ENCODE measurements around the gene ZNF221. TPM values are rescaled to one million over a fixed set of nuclear protein-coding genes. Genes with fewer than 3 reads are reported as not detected.
A peak's percentile ranks its signal among the peaks of the same experiment; 100 is the strongest.

Gene ZNF221
- total and polyA plus RNA-seq, 4 donors = 0.30 to 3.5 (median 1.7) TPM

DNA sequence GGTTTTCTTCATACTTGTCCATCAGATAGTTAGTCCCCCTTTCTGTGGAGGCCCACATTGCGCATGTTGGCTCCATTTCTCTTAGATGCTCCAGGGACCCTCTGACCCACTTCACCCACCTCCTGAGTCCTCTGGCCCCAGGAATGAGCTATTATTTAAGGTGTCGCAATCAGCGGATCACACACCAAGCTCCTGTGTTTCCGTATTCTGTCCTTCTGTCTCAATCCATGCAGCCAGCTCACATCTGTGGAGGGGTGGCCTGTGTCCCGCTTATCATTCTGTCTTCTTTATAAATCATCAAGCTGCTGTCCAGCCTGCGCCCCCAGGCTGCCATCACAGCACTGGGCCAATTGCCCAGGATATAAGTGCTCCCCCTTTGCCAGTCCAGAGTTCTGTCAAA is 56.4 kb downstream of the ZNF221 start:
- DNase-seq (ENCODE audit: low spot score) = no peak
- WGBS = 98% methylated on average over 6 of the region's 6 CpGs
- H3K9ac ChIP-seq (ENCODE audit: low read depth in 1 of 2, low read length in 2 of 2) = no peak overlapping the region
- H3K36me3 ChIP-seq (ENCODE audit: control insufficient read depth in 4 of 4, insufficient read depth in 3 of 4, low read depth in 1 of 4, low read length in 3 of 4) = peaks cover 18 to 58% (median 55%) of the 10 kb centered on the region in 4 donors
- no peak for TF ChIP-seq TAF1 (conservative IDR thresholded peaks at IDR 0.05)
- TF ChIP-seq EGR1 (IDR thresholded peaks at IDR 0.05; ENCODE audit: low read depth in 2 of 2) = no peak
- TF ChIP-seq, protein P1, sequence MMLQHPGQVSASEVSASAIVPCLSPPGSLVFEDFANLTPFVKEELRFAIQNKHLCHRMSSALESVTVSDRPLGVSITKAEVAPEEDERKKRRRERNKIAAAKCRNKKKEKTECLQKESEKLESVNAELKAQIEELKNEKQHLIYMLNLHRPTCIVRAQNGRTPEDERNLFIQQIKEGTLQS (IDR thresholded peaks at IDR 0.05) = no peak
- no peak for TF ChIP-seq FOXA1 (IDR thresholded peaks at IDR 0.05)
- no peak for TF ChIP-seq SP1 (IDR thresholded peaks at IDR 0.05)
- no peak for TF ChIP-seq JUND (IDR thresholded peaks at IDR 0.05)
- no peak for TF ChIP-seq HNF4G (IDR thresholded peaks at IDR 0.05)
- TF ChIP-seq, protein P2, sequence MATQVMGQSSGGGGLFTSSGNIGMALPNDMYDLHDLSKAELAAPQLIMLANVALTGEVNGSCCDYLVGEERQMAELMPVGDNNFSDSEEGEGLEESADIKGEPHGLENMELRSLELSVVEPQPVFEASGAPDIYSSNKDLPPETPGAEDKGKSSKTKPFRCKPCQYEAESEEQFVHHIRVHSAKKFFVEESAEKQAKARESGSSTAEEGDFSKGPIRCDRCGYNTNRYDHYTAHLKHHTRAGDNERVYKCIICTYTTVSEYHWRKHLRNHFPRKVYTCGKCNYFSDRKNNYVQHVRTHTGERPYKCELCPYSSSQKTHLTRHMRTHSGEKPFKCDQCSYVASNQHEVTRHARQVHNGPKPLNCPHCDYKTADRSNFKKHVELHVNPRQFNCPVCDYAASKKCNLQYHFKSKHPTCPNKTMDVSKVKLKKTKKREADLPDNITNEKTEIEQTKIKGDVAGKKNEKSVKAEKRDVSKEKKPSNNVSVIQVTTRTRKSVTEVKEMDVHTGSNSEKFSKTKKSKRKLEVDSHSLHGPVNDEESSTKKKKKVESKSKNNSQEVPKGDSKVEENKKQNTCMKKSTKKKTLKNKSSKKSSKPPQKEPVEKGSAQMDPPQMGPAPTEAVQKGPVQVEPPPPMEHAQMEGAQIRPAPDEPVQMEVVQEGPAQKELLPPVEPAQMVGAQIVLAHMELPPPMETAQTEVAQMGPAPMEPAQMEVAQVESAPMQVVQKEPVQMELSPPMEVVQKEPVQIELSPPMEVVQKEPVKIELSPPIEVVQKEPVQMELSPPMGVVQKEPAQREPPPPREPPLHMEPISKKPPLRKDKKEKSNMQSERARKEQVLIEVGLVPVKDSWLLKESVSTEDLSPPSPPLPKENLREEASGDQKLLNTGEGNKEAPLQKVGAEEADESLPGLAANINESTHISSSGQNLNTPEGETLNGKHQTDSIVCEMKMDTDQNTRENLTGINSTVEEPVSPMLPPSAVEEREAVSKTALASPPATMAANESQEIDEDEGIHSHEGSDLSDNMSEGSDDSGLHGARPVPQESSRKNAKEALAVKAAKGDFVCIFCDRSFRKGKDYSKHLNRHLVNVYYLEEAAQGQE (IDR thresholded peaks at IDR 0.05) = no peak
- TF ChIP-seq, protein P3, sequence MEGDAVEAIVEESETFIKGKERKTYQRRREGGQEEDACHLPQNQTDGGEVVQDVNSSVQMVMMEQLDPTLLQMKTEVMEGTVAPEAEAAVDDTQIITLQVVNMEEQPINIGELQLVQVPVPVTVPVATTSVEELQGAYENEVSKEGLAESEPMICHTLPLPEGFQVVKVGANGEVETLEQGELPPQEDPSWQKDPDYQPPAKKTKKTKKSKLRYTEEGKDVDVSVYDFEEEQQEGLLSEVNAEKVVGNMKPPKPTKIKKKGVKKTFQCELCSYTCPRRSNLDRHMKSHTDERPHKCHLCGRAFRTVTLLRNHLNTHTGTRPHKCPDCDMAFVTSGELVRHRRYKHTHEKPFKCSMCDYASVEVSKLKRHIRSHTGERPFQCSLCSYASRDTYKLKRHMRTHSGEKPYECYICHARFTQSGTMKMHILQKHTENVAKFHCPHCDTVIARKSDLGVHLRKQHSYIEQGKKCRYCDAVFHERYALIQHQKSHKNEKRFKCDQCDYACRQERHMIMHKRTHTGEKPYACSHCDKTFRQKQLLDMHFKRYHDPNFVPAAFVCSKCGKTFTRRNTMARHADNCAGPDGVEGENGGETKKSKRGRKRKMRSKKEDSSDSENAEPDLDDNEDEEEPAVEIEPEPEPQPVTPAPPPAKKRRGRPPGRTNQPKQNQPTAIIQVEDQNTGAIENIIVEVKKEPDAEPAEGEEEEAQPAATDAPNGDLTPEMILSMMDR (IDR thresholded peaks at IDR 0.05; ENCODE audit: low read depth, low read length, missing input control) = no peak
- TF ChIP-seq NR2F2 (IDR thresholded peaks at IDR 0.05) = no peak
- TF ChIP-seq YY1 (IDR thresholded peaks at IDR 0.05) = no peak
- TF ChIP-seq RAD21 (IDR thresholded peaks at IDR 0.05) = no peak
- no peak for TF ChIP-seq HNF4A (conservative IDR thresholded peaks at IDR 0.05)
- TF ChIP-seq, protein P4, sequence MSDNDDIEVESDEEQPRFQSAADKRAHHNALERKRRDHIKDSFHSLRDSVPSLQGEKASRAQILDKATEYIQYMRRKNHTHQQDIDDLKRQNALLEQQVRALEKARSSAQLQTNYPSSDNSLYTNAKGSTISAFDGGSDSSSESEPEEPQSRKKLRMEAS (IDR thresholded peaks at IDR 0.05) = no peak
- TF ChIP-seq GABPA (IDR thresholded peaks at IDR 0.05 in 1 of 2, conservative IDR thresholded peaks at IDR 0.05 in 1 of 2) = no peak
- TF ChIP-seq RXRA (IDR thresholded peaks at IDR 0.05) = no peak
- TF ChIP-seq, protein P5, sequence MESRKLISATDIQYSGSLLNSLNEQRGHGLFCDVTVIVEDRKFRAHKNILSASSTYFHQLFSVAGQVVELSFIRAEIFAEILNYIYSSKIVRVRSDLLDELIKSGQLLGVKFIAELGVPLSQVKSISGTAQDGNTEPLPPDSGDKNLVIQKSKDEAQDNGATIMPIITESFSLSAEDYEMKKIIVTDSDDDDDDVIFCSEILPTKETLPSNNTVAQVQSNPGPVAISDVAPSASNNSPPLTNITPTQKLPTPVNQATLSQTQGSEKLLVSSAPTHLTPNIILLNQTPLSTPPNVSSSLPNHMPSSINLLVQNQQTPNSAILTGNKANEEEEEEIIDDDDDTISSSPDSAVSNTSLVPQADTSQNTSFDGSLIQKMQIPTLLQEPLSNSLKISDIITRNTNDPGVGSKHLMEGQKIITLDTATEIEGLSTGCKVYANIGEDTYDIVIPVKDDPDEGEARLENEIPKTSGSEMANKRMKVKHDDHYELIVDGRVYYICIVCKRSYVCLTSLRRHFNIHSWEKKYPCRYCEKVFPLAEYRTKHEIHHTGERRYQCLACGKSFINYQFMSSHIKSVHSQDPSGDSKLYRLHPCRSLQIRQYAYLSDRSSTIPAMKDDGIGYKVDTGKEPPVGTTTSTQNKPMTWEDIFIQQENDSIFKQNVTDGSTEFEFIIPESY (IDR thresholded peaks at IDR 0.05) = no peak
- TF ChIP-seq FOXA2 (IDR thresholded peaks at IDR 0.05) = no peak
- H3K4me1 ChIP-seq (ENCODE audit: control insufficient read depth in 4 of 4, insufficient read depth in 4 of 4, low read length in 3 of 4) = peaks cover 1 to 10% (median 9%) of the 10 kb centered on the region in 4 donors
- no peak overlapping the region for H3K27ac ChIP-seq (ENCODE audit: low read depth in 1 of 2, low read length in 2 of 2)
- H3K4me3 ChIP-seq (ENCODE audit: low read depth in 1 of 3, low read length in 3 of 3) = peak overlapping the region in 2 of 3 donors; percentile 36 to 65
- peaks cover 37 to 64% (median 54%) of the 10 kb centered on the region in 4 donors for H3K9me3 ChIP-seq (ENCODE audit: control insufficient read depth in 4 of 4, low read length in 3 of 4)
- H3K27me3 ChIP-seq (ENCODE audit: control insufficient read depth in 4 of 4, insufficient read depth in 4 of 4, low read length in 3 of 4) = no peaks in the 10 kb centered on the region

Data from liver (tissue), 9 donors.